Thyroid gland (tissue), 4 donors: Measurements from ENCODE around the gene OR52I1. TPM values are rescaled to one million over a fixed set of nuclear protein-coding genes. Genes with fewer than 3 reads are reported as not detected.
A peak's percentile ranks its signal among the peaks of the same experiment; 100 is the strongest.

Source experiments
- DNase-seq, 2 donors: peaks; one replicate each; pipeline ENCODE4 v3.0.0-alpha.2; 2019
- H3K27ac ChIP-seq, 3 donors: fragments of 200-600 bp; sonication (generic); 1 replicate in 2 of 3; 2 replicates in 1 of 3; pipeline ENCODE4 v1.5.1; 2016 to 2019; ENCODE audit warnings: mild to moderate bottlenecking in 1 of 3, moderate library complexity in 1 of 3
- H3K27me3 ChIP-seq: fragments of 200-600 bp; sonication (generic); one replicate; pipeline ENCODE4 v1.5.1; 2019
- H3K36me3 ChIP-seq, 2 donors: fragments of 200-600 bp; sonication (generic); one replicate each; pipeline ENCODE4 v1.5.1; 2016 to 2019
- H3K4me1 ChIP-seq, 2 donors: fragments of 200-600 bp; sonication (generic); one replicate each; pipeline ENCODE4 v1.5.1; 2017 to 2019
- H3K4me3 ChIP-seq, 3 donors: fragments of 200-600 bp; sonication (generic); replicated peaks in 1 of 3; 1 replicate in 2 of 3; 2 replicates in 1 of 3; pipeline ENCODE4 v1.5.1; 2016; ENCODE audit warnings: mild to moderate bottlenecking in 1 of 3
- H3K9me3 ChIP-seq: fragments of 200-600 bp; sonication (generic); one replicate; pipeline ENCODE4 v1.5.1; 2017
- POLR2A ChIP-seq, 2 donors: fragments of 450-650 bp; IDR thresholded peaks; one replicate each; pipeline ENCODE4 v1.6.1; 2017; ENCODE audit warnings: antibody characterized with exemption in 2 of 2, mild to moderate bottlenecking in 2 of 2, moderate library complexity in 1 of 2
- WGBS, 2 donors: methylation state at CpG; one replicate each; pipeline ENCODE4 v1.1.5; 2017; 5-methylcytosine and 5-hydroxymethylcytosine counted together
- intact Hi-C: fragments of 100-400 bp; cut with DNase I; formaldehyde crosslinking; loops from one replicate; pipeline ENCODE4 v1.15.1; 2023
- total RNA-seq, 4 donors: library from RNA; depleted of rRNA; stranded (reverse); fragments of >200 nt; gene quantifications; one replicate each; pipeline ENCODE4 v1.2.3, GENCODE V29; 2016
- TF ChIP-seq, protein P1 (sequence below), 6 experiments: fragments of 200-600 bp in 3 of 6; fragments of 450-650 bp in 3 of 6; sonication (generic) in 3 of 6; IDR thresholded peaks; one replicate each; pipeline ENCODE4 v1.5.1; 2016 to 2019; ENCODE audit warnings: antibody characterized with exemption in 6 of 6, mild to moderate bottlenecking in 2 of 6, inconsistent platforms in 1 of 6, moderate library complexity in 1 of 6

Gene OR52I1
- total RNA-seq, 4 donors from 2014 or later = not detected

DNA sequence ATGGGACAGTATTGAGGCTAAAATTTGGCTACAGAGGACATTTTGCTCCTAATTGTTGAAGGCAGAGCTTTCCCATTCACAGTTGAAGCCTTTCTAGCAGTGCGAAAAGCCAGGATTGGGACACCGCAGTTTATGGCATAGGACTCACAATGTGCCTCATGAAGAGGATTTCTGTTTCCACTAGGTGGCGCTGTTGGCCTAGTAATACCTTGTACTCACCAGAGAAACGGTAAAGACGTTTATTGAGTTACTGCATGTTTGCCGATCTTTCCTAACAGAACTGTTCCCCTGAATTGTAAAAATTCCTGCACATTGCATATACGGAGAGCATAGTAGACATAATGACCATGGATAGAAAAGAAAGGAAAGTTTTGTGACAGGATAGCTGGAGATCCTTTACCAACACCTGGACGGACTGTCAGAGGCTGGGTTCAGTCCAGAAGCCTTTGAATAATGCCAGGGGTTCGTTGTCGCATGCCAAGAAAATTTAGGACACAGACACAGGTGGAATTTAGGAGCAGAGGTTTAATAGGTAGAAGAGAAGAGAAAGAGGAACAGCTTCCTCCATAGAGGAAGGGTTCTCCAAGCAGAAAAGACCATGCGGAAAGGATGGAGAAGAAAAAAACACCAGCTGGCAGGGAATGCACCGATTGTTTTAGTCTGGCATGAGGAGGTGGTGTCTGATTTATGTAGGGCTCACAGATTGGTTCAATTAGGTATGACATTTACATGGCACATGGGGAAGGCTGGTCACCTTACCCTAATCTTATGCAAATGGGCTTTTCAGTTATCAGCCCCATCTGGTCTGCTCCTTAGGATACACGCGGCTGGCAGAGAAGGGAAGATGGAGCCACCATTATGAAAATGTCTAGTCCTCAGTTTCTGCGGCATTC is 32.6 kb downstream of the OR52I1 start:
- Histone ChIP-seq H3K27ac (no peak overlapping the region), H3K36me3 (no peaks in the 10 kb centered on the region), H3K4me3 (no peak overlapping the region), H3K9me3 (no peaks in the 10 kb centered on the region), H3K27me3 (no peaks in the 10 kb centered on the region), H3K4me1 (no peaks in the 10 kb centered on the region)
- TF ChIP-seq, protein P1, sequence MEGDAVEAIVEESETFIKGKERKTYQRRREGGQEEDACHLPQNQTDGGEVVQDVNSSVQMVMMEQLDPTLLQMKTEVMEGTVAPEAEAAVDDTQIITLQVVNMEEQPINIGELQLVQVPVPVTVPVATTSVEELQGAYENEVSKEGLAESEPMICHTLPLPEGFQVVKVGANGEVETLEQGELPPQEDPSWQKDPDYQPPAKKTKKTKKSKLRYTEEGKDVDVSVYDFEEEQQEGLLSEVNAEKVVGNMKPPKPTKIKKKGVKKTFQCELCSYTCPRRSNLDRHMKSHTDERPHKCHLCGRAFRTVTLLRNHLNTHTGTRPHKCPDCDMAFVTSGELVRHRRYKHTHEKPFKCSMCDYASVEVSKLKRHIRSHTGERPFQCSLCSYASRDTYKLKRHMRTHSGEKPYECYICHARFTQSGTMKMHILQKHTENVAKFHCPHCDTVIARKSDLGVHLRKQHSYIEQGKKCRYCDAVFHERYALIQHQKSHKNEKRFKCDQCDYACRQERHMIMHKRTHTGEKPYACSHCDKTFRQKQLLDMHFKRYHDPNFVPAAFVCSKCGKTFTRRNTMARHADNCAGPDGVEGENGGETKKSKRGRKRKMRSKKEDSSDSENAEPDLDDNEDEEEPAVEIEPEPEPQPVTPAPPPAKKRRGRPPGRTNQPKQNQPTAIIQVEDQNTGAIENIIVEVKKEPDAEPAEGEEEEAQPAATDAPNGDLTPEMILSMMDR (IDR thresholded peaks at IDR 0.05) = peak in 5 of 6 experiments; percentile 51 to 75 (median 58)
- TF ChIP-seq POLR2A (IDR thresholded peaks at IDR 0.05) = no peak
- 43% methylated on average over 15 of the region's 15 CpGs for WGBS, 2 donors
- intact Hi-C loops = no loop called here
- peak; percentile 70 to 82 for DNase-seq

DNA sequence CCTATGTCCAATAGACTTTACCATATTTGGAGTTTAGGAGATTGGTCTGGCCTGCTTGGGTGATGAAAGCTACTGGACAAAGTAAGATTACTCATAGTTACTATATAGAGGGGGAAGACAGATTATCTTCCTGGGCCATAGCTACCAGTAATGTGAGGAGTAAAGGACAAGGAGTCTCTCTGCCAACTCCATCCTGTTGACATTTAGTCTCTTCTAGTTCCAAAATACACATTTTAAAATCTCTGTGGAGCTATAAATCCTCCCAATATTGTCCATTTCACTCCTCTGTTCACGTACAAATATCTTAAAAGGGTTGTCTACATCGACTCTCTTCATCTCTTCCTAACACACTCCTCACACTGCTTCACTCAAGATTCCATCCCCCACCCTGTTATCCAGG is 42.3 kb downstream of the OR52I1 start:
- H3K4me3 ChIP-seq = no peak overlapping the region
- DNase-seq = no peak
- intact Hi-C loops = loop anchor here (5.0 kb wide), 1 partner anchor 371 kb away; no protein-coding TSS in a partner anchor
- WGBS, 2 donors = 67 to 71% methylated on average over 2 of the region's 2 CpGs
- H3K9me3 ChIP-seq = no peaks in the 10 kb centered on the region
- no peaks in the 10 kb centered on the region for H3K36me3 ChIP-seq
- TF ChIP-seq POLR2A (IDR thresholded peaks at IDR 0.05) = no peak
- TF ChIP-seq, protein P1 (IDR thresholded peaks at IDR 0.05) = no peak
- no peak overlapping the region for H3K27ac ChIP-seq
- H3K4me1 ChIP-seq = no peaks in the 10 kb centered on the region
- no peaks in the 10 kb centered on the region for H3K27me3 ChIP-seq

DNA sequence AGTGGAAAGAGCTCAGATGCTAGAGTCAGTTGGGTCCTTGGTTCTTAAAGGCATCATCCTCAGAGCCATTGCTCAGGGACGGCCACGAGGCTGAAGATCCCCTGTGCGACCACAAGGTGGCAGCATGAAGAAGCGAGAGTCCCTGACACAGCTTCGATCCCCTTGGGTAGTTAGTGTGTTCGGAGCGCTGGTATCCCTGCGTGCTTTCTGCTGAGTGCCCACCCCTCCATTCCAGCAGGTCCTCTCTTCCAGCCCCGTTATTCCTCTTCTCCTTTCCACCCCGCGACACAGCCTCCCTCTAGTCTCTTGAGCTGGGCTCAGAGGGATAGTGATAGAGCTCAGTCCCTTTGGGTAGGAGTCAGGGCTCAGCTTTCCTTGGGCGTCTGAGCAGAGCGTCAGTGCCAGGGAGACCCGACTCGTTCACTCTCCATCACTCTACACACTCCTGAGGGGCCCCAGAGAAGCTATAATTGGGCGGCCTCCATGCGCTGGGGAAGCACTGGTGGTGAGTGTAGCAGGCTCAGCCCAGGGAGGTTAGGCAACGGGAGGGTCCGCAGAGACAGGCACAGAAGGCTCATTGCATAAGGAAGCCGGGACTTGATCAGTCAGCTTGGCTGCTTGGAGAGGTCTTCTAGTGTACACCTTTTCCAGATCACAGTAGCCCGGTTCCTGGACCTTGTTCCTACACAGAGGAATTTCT is 43.3 kb downstream of the OR52I1 start, which contains the start of gene OR51D1:
Gene OR51D1, plus strand, starts transcription at position 516 of the 700 bp plus-strand sequence. CDS start 2,314 bp downstream, outside the sequence.
- H3K4me1 ChIP-seq = no peaks in the 10 kb centered on the region
- no peak within 1 kb of the TSS for H3K27ac ChIP-seq
- H3K4me3 ChIP-seq = no peak within 1 kb of the TSS
- H3K27me3 ChIP-seq = no peaks in the 10 kb centered on the region
- WGBS, 2 donors = 28 to 33% methylated on average over 18 to 21 of the region's 21 CpGs
- TF ChIP-seq, protein P1 (IDR thresholded peaks at IDR 0.05) = peak; percentile 73 to 89 (median 80)
- no peak for TF ChIP-seq POLR2A (IDR thresholded peaks at IDR 0.05)
- H3K9me3 ChIP-seq = no peaks in the 10 kb centered on the region
- peak; percentile 73 to 80 for DNase-seq
- H3K36me3 ChIP-seq = no peaks in the 10 kb centered on the region
- intact Hi-C loops = loop anchor here (5.0 kb wide), 1 partner anchor 370 kb away; no protein-coding TSS in a partner anchor

DNA sequence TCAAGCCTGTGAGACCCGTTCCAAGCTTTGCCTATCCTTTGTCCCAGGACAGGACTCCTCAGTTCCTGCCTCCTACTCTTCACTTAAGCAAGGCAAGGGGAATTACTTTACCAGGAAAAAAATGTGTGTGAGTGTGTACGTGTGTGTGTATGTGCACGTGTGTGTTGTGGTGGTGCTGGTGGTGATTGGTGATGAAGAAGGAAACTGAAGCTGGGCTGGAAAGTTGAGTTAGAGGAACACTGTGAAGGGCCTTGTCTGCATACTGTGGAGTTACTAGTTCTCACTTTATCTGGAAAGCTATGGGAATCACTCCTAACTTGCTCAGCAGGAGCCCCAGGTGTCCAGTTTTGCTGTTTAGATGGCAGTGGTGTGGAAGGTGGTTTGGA is 43.8 kb downstream of the OR52I1 start:
- H3K4me3 ChIP-seq = no peak overlapping the region
- no peak overlapping the region for H3K27ac ChIP-seq
- no peaks in the 10 kb centered on the region for H3K9me3 ChIP-seq
- intact Hi-C loops = loop anchor here (5.0 kb wide), 1 partner anchor 370 kb away; no protein-coding TSS in a partner anchor
- no peaks in the 10 kb centered on the region for H3K4me1 ChIP-seq
- no peaks in the 10 kb centered on the region for H3K27me3 ChIP-seq
- 87 to 89% methylated on average over 3 of the region's 3 CpGs for WGBS, 2 donors
- DNase-seq = no peak
- no peaks in the 10 kb centered on the region for H3K36me3 ChIP-seq
- TF ChIP-seq, protein P1 (IDR thresholded peaks at IDR 0.05) = no peak
- TF ChIP-seq POLR2A (IDR thresholded peaks at IDR 0.05) = no peak
